Measurements from ENCODE around the gene ST7.

The ST7 gene

GRCh38 chr7:117019287-117019686 lies 66.0 kb downstream of the ST7 start:
- no peak overlapping the region for H3K4me2 ChIP-seq (ENCODE audit: low read depth, low read length, poor library complexity, severe bottlenecking)

GRCh38 chr7:117019786-117020590 lies 66.7 kb downstream of the ST7 start:
- Histone ChIP-seq H2AFZ (ENCODE audit: low read length) (no peak overlapping the region), H3K4me2 (ENCODE audit: low read depth, low read length, poor library complexity, severe bottlenecking) (no peak overlapping the region), H3K4me3 (ENCODE audit: low read length, poor library complexity, severe bottlenecking) (no peak overlapping the region), H4K20me1 (ENCODE audit: insufficient read depth, low read length, poor library complexity, severe bottlenecking) (no peaks in the 10 kb centered on the region), H3K36me3 (ENCODE audit: insufficient read depth, low read length) (no peaks in the 10 kb centered on the region), H3K9me2 (replicated peaks; ENCODE audit: low read depth, low read length) (no peaks in the 10 kb centered on the region), H3K27me3 (ENCODE audit: insufficient read depth, low read length, poor library complexity, severe bottlenecking) (peaks cover 23% of the 10 kb centered on the region), H3K9me3 (ENCODE audit: insufficient read depth, low read depth, low read length) (no peaks in the 10 kb centered on the region), H3F3A (ENCODE audit: low read depth) (no peaks in the 10 kb centered on the region), H3K9ac (ENCODE audit: low read depth, low read length, poor library complexity, severe bottlenecking) (no peak overlapping the region), H3K4me1 (ENCODE audit: insufficient read depth, low read length, poor library complexity, severe bottlenecking) (peaks cover 3% of the 10 kb centered on the region), H3K79me2 (ENCODE audit: insufficient read depth, low read length) (no peaks in the 10 kb centered on the region)
- TF ChIP-seq EZH2phosphoT487 (IDR thresholded peaks at IDR 0.05; ENCODE audit: borderline replicate concordance) (no peak), CTCF (conservative IDR thresholded peaks at IDR 0.05; ENCODE audit: low read length) (no peak)

More at GRCh38 chr7:117019287-117019686, 66.0 kb downstream of the ST7 start:
- no peaks in the 10 kb centered on the region for H3K36me3 ChIP-seq (ENCODE audit: insufficient read depth, low read length)
- no peak overlapping the region for H3K9ac ChIP-seq (ENCODE audit: low read depth, low read length, poor library complexity, severe bottlenecking)
- H3K27me3 ChIP-seq (ENCODE audit: insufficient read depth, low read length, poor library complexity, severe bottlenecking), result peaks cover 23% of the 10 kb centered on the region
- no peaks in the 10 kb centered on the region for H3K9me3 ChIP-seq (ENCODE audit: insufficient read depth, low read depth, low read length)
- H2AFZ ChIP-seq (ENCODE audit: low read length), result no peak overlapping the region
- no peaks in the 10 kb centered on the region for H4K20me1 ChIP-seq (ENCODE audit: insufficient read depth, low read length, poor library complexity, severe bottlenecking)
- no peaks in the 10 kb centered on the region for H3K79me2 ChIP-seq (ENCODE audit: insufficient read depth, low read length)
- peaks cover 3% of the 10 kb centered on the region for H3K4me1 ChIP-seq (ENCODE audit: insufficient read depth, low read length, poor library complexity, severe bottlenecking)
- no peaks in the 10 kb centered on the region for H3K9me2 ChIP-seq (replicated peaks; ENCODE audit: low read depth, low read length)
- TF ChIP-seq EZH2phosphoT487 (IDR thresholded peaks at IDR 0.05; ENCODE audit: borderline replicate concordance) (no peak), CTCF (conservative IDR thresholded peaks at IDR 0.05; ENCODE audit: low read length) (no peak)
- no peaks in the 10 kb centered on the region for H3F3A ChIP-seq (ENCODE audit: low read depth)
- H3K4me3 ChIP-seq (ENCODE audit: low read length, poor library complexity, severe bottlenecking), result no peak overlapping the region

GRCh38 chr7:117020591-117020973 lies 67.3 kb downstream of the ST7 start:
- no peak for TF ChIP-seq EZH2phosphoT487 (IDR thresholded peaks at IDR 0.05; ENCODE audit: borderline replicate concordance)
- no peak for TF ChIP-seq CTCF (conservative IDR thresholded peaks at IDR 0.05; ENCODE audit: low read length)
- no peaks in the 10 kb centered on the region for H3K36me3 ChIP-seq (ENCODE audit: insufficient read depth, low read length)
- peaks cover 3% of the 10 kb centered on the region for H3K4me1 ChIP-seq (ENCODE audit: insufficient read depth, low read length, poor library complexity, severe bottlenecking)
- H3K79me2 ChIP-seq (ENCODE audit: insufficient read depth, low read length), result no peaks in the 10 kb centered on the region
- H4K20me1 ChIP-seq (ENCODE audit: insufficient read depth, low read length, poor library complexity, severe bottlenecking), result no peaks in the 10 kb centered on the region
- H3K4me3 ChIP-seq (ENCODE audit: low read length, poor library complexity, severe bottlenecking), result no peak overlapping the region
- no peak overlapping the region for H2AFZ ChIP-seq (ENCODE audit: low read length)
- peaks cover 17% of the 10 kb centered on the region for H3K27me3 ChIP-seq (ENCODE audit: insufficient read depth, low read length, poor library complexity, severe bottlenecking)
- no peak overlapping the region for H3K4me2 ChIP-seq (ENCODE audit: low read depth, low read length, poor library complexity, severe bottlenecking)
- no peaks in the 10 kb centered on the region for H3K9me2 ChIP-seq (replicated peaks; ENCODE audit: low read depth, low read length)
- H3K9ac ChIP-seq (ENCODE audit: low read depth, low read length, poor library complexity, severe bottlenecking), result no peak overlapping the region
- H3K9me3 ChIP-seq (ENCODE audit: insufficient read depth, low read depth, low read length), result no peaks in the 10 kb centered on the region
- no peaks in the 10 kb centered on the region for H3F3A ChIP-seq (ENCODE audit: low read depth)
